GM18505 (cell line): Measurements from ENCODE around the gene CMTM4.
"Not testable (repeated sequence)": the region's sequence is repeated elsewhere in the genome, so short reads cannot be mapped to it uniquely, and the experiment has no call there.

Source experiments
- ATAC-seq: cut with Tn5 transposase; IDR thresholded peaks from one replicate; pipeline ENCODE4 v1.9.1; 2021; ENCODE audit not compliant: unreplicated experiment
- POLR2A ChIP-seq: IDR thresholded peaks from 4 replicates; pipeline ENCODE4 v1.6.1; 2011; ENCODE audit warnings: borderline replicate concordance; ENCODE audit not compliant: insufficient read depth, insufficient read length; ENCODE audit errors: extremely low read depth

Gene CMTM4

DNA sequence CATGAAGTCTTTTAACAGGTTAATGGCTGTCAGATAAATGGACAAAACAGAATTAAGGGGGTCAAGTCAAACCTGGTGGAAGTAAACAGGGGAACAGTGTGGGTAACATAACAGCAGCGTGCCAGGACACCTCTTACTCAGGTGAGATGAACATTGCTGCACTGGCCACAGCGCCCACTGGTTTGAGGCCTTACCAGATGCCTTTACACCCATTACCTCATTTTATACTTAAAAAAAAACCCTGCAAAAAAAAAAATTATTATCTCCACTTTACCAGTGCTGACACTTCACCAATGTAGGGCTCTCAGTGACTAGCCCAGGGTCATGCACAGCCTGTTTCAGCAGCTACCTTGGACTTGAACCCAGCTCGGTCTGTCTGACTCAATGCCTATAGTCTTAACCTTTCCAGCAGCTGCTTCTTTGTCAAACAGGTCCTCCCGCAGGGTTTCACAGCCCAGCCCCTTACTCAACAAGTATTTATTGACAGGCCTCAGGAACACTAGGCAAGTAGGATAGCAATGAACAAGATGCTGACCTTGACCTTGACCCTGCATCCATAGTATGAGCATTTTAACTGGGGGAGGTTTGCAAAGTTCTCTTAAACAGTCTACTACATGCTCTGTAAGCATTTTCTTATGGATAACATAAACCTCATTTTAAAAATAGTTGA is 61.9 kb downstream of the CMTM4 start:
- no peak for TF ChIP-seq POLR2A
- ATAC-seq = no peak

DNA sequence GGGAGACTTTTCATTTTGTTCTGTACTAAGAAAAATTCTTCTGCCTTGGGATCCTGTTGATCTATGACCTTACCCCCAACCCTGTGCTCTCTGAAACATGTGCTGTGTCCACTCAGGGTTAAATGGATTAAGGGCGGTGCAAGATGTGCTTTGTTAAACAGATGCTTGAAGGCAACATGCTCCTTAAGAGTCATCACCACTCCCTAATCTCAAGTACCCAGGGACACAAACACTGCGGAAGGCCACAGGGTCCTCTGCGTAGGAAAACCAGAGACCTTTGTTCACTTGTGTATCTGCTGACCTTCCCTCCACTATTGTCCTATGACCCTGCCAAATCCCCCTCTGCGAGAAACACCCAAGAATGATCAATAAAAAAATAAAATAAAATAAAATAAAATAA is 65.0 kb downstream of the CMTM4 start:
- ATAC-seq = not testable (repeated sequence)

GRCh38 chr16:66630561-66631260 is 65.8 kb downstream of the CMTM4 start:
- not testable (repeated sequence) for ATAC-seq

DNA sequence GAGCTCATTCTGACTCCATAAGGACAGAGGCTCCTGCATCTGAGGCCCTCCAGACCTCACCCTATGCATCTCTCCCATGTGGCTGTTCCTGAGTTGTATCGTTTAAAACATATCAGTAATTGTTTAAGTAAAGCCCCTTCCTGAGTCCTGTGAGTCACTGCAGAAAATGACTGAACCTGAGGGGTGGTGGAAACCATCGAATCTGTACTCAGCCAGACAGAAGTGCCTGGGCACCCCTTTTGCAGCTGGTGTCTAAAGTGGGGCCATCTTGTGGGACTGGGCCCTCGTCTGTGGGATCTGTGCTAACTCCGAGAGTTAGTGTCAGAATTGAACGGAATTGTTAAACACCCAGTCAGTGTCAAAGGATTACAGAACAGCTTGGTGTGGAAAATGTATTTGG is 66.7 kb downstream of the CMTM4 start:
- no peak for ATAC-seq
- no peak for TF ChIP-seq POLR2A

DNA sequence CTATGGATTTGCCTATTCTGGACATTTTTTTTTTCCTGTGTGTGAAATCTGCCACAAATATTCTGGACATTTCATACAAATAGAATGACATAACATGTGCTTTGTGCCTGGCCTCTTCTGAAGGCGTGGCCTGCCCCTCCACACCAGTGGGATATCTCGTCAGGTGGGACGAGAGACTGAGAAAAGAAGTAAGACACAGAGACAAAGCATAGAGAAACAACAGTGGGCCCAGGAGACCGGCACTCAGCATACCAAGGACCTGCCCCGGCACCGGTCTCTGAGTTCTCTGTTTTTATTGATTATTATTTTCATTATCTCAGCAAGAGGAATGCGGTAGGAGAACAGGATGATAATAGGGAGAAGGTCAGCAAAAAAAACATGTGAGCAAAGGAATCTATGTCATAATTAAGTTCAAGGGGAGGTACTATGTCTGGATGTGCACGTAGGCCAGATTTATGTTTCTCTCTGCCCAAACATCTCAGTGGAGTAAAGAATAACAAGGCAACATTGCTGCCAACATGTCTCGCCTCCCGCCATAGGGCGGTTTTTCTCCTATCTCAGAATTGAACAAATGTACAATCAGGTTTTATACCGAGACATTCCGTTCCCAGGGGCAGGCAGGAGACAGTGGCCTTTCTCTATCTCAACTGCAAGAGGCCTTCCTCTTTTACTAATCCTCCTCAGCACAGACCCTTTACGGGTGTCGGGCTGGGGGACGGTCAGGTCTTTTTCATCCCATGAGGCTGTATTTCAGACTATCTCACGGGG is 68.7 kb downstream of the CMTM4 start:
- ATAC-seq = not testable (repeated sequence)

DNA sequence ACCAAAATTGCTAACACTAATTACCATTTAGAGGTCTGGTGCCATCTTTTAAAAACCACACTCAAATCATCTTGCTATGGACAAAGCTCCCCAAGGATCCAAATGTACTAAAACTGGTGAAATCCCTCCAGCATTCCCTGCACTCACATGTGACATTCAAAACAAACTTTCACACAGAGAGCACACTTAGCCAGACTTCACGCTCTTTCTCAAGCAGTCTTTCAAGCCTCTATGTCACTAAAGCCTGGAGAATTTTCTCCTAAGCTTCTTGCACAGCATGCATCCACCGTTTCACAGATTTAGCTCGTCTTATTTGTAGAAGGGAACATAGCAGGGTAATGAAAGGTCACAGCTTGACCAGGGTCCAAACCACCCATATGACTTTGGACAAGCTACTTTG is 72.8 kb downstream of the CMTM4 start:
- ATAC-seq = no peak
- no peak for TF ChIP-seq POLR2A

- ATAC-seq = no peak
- no peak for TF ChIP-seq POLR2A
Measured at GRCh38 chr16:66622863-66623262, 73.7 kb downstream of the CMTM4 start.

DNA sequence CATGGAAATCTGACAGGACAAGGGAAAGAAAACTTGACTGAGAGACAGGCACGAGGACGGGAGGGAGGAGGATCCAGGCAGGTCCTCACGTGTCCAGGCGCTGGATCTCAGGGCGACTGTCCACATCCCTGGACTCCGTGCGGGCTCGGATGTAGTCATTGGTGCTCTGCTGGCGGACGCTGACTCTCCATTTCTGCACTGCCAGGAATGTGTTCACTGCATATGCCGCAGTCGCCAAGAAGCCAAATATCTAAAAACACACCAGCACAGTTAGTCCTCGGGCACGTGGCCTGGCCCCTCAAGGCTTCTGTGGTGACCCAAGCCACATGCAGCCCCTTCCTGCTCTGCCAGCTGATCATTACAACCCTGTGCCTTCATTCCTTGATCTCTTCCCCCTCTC is 74.6 kb downstream of the CMTM4 start:
- no peak for TF ChIP-seq POLR2A

DNA sequence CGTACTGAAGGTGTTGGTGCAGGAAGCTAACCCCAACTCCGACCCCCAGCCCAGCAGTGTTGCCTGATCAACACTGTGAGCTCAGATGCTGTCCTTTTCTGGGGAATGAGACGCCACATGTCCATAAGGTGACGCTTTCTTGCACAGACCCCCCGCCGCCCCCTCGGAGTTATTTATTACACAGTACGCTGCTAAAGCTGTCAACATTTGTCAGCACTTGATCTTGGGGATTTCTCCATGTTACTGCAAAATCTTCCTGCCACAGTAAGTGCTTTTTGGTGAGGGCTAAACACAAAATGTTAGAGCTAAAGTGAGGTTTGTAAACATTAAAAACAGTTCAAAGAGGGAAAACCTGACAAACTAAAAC is 76.1 kb downstream of the CMTM4 start:
- no peak for ATAC-seq
- no peak for TF ChIP-seq POLR2A

More for the DNA sequence above, 74.6 kb downstream of the CMTM4 start:
- ATAC-seq = no peak

GRCh38 chr16:66619534-66620428 is 76.8 kb downstream of the CMTM4 start:
- TF ChIP-seq POLR2A = no peak
- ATAC-seq = no peak

GRCh38 chr16:66618588-66619375 is 77.8 kb downstream of the CMTM4 start:
- TF ChIP-seq POLR2A = no peak
- ATAC-seq = no peak

GRCh38 chr16:66617728-66618127 is 78.8 kb downstream of the CMTM4 start:
- no peak for TF ChIP-seq POLR2A
- ATAC-seq = no peak

GRCh38 chr16:66617010-66617434 is 79.5 kb downstream of the CMTM4 start:
- ATAC-seq = no peak
- no peak for TF ChIP-seq POLR2A
